H1 (cell line): Measurements from ENCODE around the gene POLR2I. TPM values are rescaled to one million over a fixed set of nuclear protein-coding genes. Genes with fewer than 3 reads are reported as not detected.

Source experiments
- CHD2 ChIP-seq: IDR thresholded peaks from 2 replicates; pipeline ENCODE4 v1.6.1; 2012; ENCODE audit warnings: low read length, improper control_type of control experiment
- GTF2F1 ChIP-seq: IDR thresholded peaks from 2 replicates; pipeline ENCODE4 v1.6.1; 2012; ENCODE audit warnings: low read depth, low read length, improper control_type of control experiment, borderline replicate concordance
- HDAC6 ChIP-seq: IDR thresholded peaks from one replicate; pipeline ENCODE4 v1.7.1; 2012; ENCODE audit warnings: low read depth, mild to moderate bottlenecking, inconsistent platforms, low read length, moderate library complexity
- KDM4A ChIP-seq: IDR thresholded peaks from one replicate; pipeline ENCODE4 v1.7.1; 2012; ENCODE audit warnings: low read depth, mild to moderate bottlenecking, moderate library complexity, low read length, inconsistent platforms; ENCODE audit not compliant: severe bottlenecking
- polyA plus RNA-seq, 7 experiments: library from polyadenylated mRNA; depleted of rRNA in 3 of 7; stranded (reverse) in 5 of 7; unstranded in 2 of 7; fragments of >200 nt in 5 of 7; fragments of 200-250 nt in 2 of 7; gene quantifications; 1 replicate in 5 of 7; 2 replicates in 1 of 7; 4 replicates in 1 of 7; pipeline versions ENCODE4 v1.2.1 to v1.2.3, GENCODE V29; 2011 to 2013; ENCODE audit warnings: missing spikeins in 2 of 7, mixed read lengths in 2 of 7
- total RNA-seq: library from RNA; stranded (reverse); fragmentation: NEBNext Ultra II Directional; extraction: Animal tissue kit (Norgen Biotek cat#: 25700); gene quantifications from 2 replicates; pipeline ENCODE4 v1.2.1, GENCODE V29; 2021

Gene POLR2I
- total and polyA plus RNA-seq, 2 of the 8 experiments (the other 6 are each of a cell fraction or from before 2014, with no cell fraction given): 143 to 150 TPM

DNA sequence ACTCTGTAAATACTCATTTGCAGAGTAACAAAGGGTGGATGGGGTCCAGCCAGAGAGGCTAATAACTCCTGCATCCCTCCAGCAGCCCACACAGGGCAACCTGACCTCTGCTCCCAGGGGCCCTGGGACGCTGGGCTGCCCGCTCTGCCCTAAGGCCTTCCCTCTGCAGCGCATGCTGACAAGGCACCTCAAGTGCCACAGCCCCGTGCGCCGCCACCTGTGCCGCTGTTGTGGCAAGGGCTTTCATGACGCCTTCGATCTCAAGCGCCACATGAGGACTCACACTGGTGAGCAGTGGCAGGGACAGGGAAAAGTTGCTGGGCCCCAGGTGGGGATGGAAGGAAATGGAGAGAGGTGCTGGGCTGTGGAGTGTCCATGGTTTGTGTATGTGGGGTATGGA lies 2.0 kb downstream of the POLR2I start (continued):
- TF ChIP-seq CHD2 (no peak), HDAC6 (no peak), KDM4A (no peak), GTF2F1 (no peak)
